Liver (tissue), 3 donors: Measurements from ENCODE around the gene FUNDC2.
"Not testable (repeated sequence)": the region's sequence is repeated elsewhere in the genome, so short reads cannot be mapped to it uniquely, and the experiment has no call there.

ENCODE experiments used
- GABPA ChIP-seq, 2 donors: IDR thresholded peaks in 1 of 2; conservative IDR thresholded peaks in 1 of 2; 2 replicates each; pipeline ENCODE4 v1.6.1; 2016; ENCODE audit warnings: antibody characterized with exemption in 2 of 2, mild to moderate bottlenecking in 1 of 2, moderate library complexity in 1 of 2
- TAF1 ChIP-seq: conservative IDR thresholded peaks from 2 replicates; pipeline ENCODE4 v1.6.1; 2016; ENCODE audit warnings: antibody characterized with exemption, mild to moderate bottlenecking
- YY1 ChIP-seq: IDR thresholded peaks from 2 replicates; pipeline ENCODE4 v1.6.1; 2016; ENCODE audit warnings: antibody characterized with exemption, mild to moderate bottlenecking
- TF ChIP-seq, protein P1 (sequence below): IDR thresholded peaks from 2 replicates; pipeline ENCODE4 v1.6.1; 2016; ENCODE audit warnings: antibody characterized with exemption
- TF ChIP-seq, protein P2 (sequence below): fragments of 150-350 bp; IDR thresholded peaks from 2 replicates; pipeline ENCODE4 v1.5.1; 2017; ENCODE audit warnings: improper control_type of control experiment, low read depth, low read length; ENCODE audit not compliant: missing input control
- TF ChIP-seq, protein P3 (sequence below): IDR thresholded peaks from 2 replicates; pipeline ENCODE4 v1.6.1; 2016; ENCODE audit warnings: antibody characterized with exemption
- TF ChIP-seq, protein P4 (sequence below): IDR thresholded peaks from 2 replicates; pipeline ENCODE4 v1.6.1; 2016; ENCODE audit warnings: antibody characterized with exemption
- donor health status: healthy.
- donor health status: healthy.

DNA sequence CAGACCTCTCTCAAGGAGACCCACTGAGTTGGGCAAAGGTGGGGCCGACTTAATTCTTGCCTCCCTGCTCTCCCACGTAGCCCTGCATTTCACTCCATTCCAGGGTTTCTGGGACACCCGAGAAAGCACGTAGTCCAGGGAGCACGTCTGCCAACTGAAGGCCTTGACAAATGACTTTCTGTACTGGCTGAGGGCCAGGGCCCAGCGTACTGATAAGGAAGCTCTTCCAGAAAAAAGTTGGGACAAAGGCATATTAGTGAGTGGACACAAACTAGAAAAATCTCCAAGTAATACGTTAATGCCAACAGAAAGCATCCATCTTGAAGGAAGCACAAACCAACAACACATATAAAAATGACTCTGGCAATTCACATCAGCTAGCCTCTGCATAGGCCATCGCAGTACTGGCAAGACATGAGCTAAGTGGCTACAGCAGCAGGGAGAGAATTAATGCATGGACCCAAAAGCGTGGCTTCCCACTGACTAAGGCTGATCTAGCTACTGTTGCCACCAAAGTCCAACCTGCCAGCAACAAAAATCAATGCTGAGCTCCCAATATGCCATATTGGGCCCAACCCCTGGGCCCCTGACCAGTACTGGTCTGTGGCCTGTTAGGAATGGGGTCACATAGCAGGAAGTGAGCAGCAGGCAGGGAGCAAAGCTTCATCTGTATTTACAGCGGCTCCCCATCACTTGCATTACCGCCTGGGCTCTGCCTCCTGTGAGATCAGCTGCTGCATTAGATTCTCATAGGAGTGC is 19.6 kb upstream of the FUNDC2 start:
- TF ChIP-seq, protein P1, sequence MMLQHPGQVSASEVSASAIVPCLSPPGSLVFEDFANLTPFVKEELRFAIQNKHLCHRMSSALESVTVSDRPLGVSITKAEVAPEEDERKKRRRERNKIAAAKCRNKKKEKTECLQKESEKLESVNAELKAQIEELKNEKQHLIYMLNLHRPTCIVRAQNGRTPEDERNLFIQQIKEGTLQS: not testable (repeated sequence)
- TF ChIP-seq, protein P2, sequence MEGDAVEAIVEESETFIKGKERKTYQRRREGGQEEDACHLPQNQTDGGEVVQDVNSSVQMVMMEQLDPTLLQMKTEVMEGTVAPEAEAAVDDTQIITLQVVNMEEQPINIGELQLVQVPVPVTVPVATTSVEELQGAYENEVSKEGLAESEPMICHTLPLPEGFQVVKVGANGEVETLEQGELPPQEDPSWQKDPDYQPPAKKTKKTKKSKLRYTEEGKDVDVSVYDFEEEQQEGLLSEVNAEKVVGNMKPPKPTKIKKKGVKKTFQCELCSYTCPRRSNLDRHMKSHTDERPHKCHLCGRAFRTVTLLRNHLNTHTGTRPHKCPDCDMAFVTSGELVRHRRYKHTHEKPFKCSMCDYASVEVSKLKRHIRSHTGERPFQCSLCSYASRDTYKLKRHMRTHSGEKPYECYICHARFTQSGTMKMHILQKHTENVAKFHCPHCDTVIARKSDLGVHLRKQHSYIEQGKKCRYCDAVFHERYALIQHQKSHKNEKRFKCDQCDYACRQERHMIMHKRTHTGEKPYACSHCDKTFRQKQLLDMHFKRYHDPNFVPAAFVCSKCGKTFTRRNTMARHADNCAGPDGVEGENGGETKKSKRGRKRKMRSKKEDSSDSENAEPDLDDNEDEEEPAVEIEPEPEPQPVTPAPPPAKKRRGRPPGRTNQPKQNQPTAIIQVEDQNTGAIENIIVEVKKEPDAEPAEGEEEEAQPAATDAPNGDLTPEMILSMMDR: not testable (repeated sequence)
- TF ChIP-seq GABPA (IDR thresholded peaks at IDR 0.05 in 1 of 2, conservative IDR thresholded peaks at IDR 0.05 in 1 of 2); YY1; TAF1: not testable (repeated sequence)
- TF ChIP-seq, protein P3, sequence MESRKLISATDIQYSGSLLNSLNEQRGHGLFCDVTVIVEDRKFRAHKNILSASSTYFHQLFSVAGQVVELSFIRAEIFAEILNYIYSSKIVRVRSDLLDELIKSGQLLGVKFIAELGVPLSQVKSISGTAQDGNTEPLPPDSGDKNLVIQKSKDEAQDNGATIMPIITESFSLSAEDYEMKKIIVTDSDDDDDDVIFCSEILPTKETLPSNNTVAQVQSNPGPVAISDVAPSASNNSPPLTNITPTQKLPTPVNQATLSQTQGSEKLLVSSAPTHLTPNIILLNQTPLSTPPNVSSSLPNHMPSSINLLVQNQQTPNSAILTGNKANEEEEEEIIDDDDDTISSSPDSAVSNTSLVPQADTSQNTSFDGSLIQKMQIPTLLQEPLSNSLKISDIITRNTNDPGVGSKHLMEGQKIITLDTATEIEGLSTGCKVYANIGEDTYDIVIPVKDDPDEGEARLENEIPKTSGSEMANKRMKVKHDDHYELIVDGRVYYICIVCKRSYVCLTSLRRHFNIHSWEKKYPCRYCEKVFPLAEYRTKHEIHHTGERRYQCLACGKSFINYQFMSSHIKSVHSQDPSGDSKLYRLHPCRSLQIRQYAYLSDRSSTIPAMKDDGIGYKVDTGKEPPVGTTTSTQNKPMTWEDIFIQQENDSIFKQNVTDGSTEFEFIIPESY: not testable (repeated sequence)
- TF ChIP-seq, protein P4, sequence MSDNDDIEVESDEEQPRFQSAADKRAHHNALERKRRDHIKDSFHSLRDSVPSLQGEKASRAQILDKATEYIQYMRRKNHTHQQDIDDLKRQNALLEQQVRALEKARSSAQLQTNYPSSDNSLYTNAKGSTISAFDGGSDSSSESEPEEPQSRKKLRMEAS: not testable (repeated sequence)
